NCI-H1048 (cell line): ENCODE data around the gene TMEM178A.
"Not testable (repeated sequence)": the region's sequence is repeated elsewhere in the genome, so short reads cannot be mapped to it uniquely, and the experiment has no call there.

Experiments
- DNase-seq: peaks from one replicate; lab custom pipeline; 2025; lab: John Stamatoyannopoulos, UW

Gene TMEM178A

DNA sequence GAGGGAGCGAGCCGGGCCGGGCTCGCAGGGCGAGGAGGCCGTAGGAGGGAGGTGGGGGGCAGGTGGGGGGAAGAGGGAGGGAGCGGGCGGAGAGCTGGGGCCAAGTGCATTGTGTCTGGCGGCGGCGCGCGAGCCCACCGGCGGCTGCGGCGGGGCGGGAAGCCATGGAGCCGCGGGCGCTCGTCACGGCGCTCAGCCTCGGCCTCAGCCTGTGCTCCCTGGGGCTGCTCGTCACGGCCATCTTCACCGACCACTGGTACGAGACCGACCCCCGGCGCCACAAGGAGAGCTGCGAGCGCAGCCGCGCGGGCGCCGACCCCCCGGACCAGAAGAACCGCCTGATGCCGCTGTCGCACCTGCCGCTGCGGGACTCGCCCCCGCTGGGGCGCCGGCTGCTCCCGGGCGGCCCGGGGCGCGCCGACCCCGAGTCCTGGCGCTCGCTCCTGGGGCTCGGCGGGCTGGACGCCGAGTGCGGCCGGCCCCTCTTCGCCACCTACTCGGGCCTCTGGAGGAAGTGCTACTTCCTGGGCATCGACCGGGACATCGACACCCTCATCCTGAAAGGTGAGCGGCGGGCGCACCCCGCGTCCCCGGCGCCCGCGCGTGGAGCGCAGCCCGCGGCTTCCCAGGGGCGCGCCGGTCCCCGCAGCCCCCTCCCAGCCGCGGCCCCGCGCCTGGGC lies at the start of gene TMEM178A:
TSS of gene TMEM178A (plus strand) at position 107 of the 680 bp plus-strand sequence. CDS start at position 165, 58 bp downstream.
- no peak for DNase-seq

DNA sequence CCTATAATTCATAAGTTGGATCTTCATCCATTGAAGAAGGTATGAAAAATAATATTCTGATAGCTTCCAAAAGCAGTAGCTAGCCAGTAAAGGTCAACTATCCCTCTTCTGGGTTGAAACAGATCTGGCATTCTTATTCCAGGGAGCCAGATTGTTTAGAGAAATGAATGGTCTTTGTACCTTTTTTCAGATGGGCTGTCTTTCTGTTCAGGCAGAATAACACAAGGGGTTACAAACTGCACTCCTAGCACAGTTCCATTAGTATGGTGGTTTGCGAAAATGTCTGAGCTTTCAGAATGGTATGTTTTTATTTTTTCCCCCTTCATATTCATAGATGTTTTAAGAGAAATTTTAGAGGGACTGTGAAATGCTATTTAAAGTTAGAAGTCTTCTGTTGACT lies 47.5 kb upstream of the TMEM178A start:
- DNase-seq, result no peak

DNA sequence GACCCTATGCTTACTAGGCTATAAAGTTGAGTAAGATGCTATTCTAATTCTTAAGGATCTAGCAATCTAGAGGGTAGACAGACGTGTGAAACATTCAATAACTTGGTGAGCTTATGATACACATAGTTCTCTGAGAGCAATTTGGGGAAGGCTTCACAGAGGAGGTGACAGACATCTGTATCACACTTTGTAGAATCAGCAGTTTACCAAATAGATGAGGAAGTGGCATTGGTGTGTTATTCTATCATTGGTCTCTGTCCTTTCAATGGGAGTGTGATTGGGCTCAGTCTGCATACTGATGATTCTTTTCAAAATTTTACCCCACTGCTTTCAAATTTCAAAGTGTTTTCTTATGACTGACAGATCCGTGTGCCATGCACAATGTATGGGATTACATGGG lies 47.0 kb upstream of the TMEM178A start:
- DNase-seq, result no peak

DNA sequence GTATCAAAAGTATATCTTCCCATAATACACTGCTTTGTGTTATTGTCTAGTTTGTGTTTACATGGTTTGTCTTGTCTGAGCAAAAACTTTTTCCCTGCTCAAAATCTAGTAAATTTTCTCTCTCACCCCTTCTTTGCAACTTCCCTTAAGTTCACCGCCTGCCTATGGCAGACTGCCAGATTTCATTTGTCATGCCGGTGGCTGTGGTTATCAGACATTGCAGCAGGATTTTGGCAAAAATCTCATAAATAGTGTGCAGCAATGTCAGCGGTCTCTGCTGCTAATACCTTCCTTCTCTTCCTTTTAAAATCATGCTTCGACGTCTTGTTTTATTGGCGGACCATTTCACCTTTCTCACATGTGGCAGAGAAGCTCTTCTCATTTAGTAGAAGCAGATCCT lies 45.6 kb upstream of the TMEM178A start:
- no peak for DNase-seq

DNA sequence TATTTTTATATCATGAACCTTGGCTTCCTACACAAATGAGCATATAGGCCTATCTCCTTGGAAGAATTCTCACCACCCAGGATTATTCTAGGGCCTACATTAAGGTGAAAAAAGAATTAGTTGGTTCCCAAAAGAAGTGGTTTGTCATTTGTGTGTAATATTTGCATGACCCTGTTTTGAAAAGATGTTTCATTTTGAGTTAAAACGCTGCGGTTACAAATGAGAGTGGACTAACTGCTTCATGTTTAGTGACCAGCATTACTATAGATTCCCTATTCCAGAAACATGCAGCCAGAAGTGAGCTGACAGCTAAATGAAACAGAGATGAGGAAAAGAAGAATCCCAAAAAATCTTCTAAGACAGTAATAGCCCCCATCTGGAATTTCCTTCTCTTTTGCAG lies 44.1 kb upstream of the TMEM178A start:
- DNase-seq, result no peak

DNA sequence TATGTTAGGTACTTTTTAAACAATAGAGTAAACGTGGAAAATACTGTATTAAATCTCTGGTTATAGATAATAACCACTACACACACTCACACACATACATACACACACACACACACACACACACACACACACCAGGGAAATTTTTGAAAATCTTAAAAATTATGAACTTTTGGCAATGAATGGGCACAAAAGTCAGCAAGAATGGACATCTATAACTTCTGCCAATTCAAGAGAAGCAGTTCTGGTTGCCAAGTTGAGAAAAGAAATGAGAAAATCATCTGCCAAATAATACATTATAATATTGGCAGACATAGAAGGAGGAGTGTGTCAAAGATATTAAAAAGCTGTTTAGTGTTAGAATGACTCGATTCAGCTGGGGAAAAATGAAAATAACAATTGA lies 42.9 kb upstream of the TMEM178A start:
- no peak for DNase-seq

DNA sequence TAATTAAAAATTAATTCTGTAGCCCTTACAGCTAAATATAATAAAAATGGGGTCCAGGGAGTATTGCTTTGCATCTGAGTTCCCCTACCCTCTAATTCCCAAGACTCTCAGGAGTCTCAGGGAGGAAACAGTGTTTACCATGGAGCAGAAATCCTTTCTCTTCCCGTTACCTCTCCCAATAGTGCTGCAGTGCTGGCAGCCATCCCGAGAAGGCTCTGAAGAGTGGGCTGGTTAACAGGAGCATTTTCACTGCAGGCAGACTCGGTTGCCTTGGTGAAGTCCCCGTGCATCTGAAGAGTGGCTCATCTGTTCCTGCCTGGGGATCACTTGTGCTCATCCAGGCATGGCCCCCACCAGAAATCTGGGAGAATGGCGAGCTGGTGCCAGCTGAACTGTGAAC lies 41.8 kb upstream of the TMEM178A start:
- no peak for DNase-seq

DNA sequence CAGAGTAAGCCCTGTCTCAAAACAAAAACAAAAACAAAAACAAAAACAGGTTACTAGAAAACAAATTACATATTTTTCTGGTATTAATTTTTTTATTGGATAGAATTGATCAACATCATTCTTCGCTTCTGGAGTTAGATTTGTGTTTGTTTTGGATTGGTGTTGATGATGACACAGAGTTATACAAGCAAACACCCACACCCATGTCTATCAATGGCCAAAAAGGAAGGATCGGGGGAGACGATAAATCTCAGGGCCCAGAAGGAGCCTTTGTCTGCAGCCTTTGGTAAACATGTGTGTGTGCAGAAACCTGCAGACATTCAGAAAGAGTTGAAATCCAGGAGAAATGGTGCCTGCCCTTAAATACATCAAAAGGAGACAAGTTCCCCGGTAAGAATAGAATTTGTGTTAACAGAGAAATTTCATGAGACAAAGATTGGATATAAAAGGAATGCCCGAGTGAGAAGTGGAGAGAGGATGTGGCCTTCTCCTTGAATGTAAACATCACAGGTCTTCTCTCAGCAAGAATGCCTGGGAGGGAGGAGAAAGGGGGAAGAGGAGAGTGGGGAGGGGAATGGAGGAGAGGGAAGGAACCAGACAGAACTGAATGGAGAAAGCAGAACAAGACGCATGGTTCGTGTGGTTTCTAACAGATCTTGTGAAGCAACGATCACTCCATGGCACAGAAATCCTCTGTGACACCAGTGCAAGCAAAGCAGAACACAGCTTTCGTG lies 40.4 kb upstream of the TMEM178A start:
- no peak for DNase-seq

DNA sequence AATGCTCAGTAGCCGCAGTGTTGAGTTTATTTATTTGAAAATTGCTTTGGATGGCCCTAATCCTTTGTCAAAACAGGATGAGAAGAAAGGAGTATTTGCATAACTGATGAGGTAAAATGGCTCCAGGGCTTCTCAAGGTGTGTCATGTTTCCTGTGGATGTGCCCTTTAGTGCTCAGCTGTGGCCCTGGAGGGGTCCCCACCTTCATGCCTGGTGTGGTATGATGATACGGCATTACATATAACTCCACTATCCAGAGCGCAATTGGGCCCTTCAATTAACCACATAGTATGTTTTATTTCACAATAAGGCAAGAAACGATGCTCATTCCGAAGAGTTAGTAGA lies 39.8 kb upstream of the TMEM178A start:
- DNase-seq, result no peak

DNA sequence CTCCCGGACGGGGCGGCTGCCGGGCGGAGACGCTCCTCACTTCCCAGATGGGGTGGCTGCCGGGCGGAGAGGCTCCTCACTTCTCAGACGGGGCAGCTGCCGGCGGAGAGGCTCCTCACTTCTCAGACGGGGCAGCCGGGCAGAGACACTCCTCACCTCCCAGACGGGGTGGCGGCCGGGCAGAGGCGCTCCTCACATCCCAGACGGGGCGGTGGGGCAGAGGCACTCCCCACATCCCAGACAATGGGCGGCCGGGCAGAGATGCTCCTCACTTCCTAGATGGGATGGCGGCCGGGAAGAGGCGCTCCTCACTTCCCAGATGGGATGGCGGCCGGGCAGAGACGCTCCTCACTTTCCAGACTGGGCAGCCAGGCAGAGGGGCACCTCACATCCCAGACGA lies 37.4 kb upstream of the TMEM178A start:
- not testable (repeated sequence) for DNase-seq

DNA sequence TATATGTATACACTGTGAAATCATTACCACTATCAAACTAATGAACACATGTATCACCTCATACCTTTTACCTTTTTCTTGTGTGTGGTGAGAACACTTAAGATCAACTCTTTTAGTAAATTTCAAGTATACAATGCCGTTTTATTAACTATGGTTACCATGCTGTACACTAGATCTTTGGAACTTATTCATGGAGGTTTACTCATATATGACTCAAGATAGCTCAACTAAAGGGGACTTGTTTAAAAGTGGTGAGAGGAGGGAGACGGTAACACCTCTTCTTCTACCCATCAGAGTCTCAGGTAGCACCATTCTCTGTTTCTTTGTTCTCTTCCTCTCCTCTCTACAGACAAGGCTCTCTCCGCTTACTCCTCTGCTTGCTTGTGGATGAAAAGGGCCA lies 36.1 kb upstream of the TMEM178A start:
- no peak for DNase-seq

DNA sequence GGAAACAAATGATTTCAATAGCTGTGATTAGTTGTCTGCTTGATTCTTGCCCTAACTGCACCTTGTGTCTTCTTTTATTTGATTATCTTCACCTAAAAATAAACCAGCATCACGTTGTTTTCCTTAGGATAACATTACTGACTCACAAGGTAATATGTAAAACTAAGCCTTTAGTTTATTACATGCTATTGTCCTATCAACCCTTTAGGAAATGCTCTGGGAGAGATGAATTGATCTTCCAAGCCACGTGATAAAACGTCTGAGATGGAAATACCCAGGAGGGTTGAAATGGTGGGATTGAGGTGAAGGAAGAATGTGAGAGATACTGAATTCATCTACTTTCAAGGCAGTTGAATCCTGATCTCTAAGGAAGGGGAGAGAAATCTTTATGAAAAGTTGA lies 34.5 kb upstream of the TMEM178A start:
- no peak for DNase-seq

DNA sequence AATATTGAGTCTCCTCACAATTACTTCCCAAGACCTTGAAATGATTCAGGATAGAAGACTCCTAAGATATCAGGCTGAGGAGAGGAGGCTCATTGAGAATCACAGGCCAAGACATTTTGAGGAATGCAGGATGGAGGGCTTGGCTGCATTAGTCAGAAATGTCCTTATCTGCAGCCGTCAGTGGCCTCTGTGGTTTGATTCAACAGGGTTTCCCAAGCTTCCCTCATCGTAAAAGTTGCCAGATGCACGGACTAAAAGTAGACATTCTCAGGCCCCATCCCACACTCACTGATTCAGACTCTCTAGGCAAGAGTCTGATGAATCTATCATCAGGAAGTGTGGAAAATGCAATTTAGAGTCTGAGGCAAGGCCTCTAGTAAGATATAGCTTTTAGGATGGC lies 34.0 kb upstream of the TMEM178A start:
- DNase-seq, result no peak

DNA sequence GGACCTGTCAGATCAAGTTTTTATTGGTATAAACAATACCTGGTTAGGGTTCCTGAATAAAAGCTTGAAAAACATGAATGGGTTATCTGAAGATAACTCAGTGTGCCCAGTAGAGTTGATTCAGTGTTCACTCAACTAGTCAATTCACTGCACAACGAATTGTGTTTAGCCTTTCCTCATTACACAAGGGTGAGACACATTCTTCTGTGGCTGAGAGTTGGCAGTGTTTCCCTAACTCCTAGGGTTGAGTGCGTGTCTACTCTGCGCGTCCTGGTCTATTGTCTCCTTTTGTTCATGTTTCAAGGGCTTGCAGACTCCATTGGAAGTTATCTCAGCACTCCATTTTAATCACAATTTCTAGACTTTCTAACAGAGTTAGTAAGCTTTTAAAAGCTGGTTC lies 32.8 kb upstream of the TMEM178A start:
- no peak for DNase-seq

DNA sequence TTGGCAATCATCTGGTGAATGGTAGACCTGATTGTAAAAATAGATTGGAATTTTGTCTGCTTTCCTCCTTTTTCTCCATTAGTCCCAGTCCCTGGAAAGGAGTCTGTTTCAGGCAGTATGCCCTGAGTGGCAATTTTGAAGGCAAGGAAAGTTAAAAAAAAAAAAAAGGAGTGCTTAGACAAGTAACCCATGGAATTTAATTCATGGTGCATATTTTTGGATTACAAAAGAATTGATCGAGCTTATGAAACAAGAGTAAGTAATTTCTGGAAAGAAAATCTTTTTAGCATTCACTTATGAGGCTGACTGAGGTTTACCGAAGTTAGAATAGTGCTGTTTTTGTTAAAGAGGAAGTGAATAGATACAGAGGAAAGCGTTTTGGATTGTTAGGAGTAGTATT lies 29.4 kb upstream of the TMEM178A start:
- no peak for DNase-seq

DNA sequence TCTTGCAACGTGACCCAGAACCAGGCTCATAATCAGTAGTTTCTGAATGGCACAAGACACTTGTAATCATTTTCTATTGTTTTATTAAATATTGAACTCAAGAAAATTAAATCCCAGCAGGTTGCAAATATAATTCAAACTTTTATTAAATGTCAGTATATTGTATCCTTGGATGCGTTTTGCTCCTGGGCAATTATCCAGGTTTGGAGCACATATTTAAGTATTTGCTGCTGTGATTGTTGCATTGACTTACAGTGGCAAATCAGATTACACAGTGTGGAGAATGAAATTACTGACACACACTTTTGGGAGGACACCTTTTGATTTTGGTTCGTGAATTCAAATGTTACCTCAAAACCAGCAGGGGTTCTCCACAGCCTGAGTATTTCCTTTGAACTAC lies 27.1 kb upstream of the TMEM178A start:
- DNase-seq, result no peak

DNA sequence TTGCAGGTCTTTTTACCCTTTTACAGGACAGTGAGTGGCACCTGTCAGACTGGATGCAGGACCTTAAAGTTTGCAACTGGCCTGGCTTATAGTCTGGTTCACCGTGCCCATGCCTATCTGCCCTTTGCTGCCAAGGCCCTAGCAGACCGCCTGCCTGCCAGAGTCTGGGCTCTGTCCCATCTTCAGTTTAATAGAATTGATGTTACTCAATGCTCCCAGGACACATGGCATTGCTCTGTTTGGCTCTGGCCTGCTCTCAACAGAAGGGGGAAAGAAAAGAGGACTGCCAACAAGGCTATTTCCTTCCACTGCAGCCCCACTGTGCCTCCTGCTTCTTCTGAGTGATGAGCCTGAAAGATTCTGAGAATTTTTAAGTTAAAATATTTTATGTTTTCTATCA lies 25.6 kb upstream of the TMEM178A start:
- no peak for DNase-seq

DNA sequence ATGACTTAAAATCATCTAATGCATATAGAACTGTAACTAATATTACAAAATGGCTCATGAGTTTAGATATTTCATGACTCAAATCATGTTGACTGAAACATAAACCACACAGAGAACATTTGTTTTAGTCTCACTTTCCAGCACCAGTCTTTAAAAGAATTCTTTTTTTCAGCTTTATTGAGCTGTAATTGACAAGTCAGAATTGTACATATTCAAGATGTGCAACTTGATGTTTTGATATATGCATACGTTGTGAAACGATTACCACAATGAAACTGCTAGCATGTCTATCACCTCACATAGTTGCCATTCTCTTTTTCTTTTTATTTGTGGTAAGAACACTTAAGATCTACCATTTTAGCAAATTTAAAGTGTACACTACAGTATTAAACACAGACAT lies 25.0 kb upstream of the TMEM178A start:
- no peak for DNase-seq

DNA sequence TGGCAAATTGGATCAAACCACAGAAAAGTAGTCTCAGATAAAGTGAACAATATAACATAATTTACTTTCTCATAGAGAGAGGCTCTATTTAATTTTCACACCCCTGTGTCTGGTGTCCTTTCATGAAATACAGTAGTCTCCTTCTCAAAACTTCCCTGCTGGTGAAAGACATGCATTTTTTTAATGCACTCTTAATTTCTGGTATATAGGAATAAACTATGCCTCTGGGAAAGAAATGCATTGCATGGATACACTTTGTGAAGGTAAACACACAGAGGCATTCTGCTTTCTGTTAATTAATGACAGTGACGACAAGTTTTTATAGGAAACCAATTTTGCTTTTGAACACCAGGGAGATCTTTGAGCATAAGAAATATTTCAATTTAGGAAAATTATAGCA lies 24.1 kb upstream of the TMEM178A start:
- no peak for DNase-seq

DNA sequence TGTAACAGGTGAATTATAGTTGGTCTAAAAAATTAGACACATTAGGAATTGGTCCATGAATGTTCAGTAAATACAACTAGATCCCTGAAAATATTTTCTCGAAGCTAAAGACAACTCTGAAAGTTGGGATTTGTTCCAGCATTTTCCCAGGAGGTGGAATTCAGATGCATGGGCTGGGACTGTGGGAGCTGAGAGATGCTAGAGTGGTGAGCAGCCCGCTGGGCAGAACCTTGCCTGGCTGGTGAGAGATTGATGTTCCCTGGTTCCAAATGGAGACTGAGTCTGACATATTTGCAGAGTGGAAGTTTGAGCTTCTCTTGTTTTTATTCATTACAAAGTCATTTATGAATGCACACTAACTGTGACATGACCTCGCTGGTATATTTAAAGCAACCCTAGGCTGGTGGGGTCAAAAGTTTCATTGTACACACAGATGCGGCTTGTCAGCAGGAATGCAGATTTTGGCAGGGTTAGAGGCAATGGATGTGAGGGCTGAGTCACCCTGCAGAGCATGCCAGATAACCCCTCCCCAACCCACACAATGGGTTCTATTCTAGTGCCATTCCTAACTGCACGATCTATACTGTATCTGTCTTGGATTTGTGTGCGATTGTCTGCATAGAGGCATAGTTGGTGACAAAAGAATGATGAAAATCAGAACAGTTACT lies 23.5 kb upstream of the TMEM178A start:
- no peak for DNase-seq

DNA sequence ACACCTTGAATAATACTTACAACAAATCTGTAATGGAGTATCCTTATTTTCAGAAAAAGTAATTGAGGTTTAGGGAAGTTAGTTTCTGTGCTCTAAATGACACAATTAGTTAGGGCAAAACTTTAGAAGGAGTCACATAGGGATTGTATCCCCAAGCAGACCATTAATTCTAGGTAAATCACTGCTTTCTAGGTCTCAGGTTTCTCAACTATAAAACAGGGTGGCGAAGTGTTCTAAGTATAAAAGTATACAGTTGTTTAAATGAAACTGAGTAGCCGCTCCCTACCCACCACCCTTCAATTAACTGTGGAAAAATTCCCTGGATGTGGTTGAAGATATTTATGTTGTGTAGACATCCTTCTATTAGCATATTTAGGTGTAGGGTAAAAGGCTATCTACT lies 19.9 kb upstream of the TMEM178A start:
- DNase-seq, result no peak

DNA sequence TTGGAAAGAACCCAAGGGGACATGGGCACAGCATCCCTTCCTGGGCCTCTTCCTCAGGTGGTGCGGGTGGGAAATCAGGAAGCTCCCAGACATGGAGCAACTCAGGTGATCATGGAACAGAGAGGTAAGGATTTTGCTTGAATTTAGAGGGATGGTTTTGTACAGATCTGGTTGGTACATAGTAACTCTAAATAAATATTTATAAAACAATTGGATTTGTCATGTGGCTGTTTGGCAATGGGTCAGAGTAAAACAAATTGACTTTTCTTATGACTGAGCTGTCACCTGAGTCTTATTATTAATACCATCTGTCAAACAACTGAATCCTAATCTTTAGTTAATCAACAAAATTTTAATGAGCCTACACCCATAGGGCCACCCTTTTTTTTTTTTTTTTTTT lies 19.4 kb upstream of the TMEM178A start:
- DNase-seq, result no peak

DNA sequence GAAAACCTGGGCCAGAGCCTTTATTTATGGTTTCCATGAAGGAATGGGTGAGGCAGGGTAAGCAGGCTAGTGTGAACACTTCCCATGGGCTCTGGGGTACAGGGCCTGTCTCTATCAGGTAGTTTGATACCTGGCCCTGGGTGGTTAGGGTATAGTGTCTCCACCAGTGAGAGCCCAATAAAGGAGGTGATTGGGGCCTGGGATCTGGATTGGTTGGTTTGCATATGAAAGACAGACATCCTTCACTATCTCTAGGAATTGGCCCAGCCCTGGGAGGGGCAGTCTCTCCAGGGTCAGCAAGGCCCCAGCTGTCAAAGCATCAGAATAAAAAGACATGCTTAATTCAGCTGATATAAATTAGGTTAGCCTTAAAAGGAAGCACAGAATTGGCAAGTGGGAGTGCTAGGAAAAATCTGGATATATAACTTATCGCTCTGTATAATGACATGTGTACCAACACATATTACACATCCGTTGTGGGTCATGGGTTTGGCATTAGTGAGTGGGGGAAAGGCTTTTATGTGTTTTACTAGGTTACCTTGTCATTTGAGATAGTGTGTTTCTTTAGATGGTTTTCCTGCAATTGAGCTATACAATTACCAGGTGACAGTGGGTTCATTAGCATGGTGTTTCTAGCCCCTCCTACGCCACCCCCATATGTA lies 18.5 kb upstream of the TMEM178A start:
- DNase-seq, result no peak
